ENCODE data around the gene CLEC7A.

CLEC7A gene

DNA sequence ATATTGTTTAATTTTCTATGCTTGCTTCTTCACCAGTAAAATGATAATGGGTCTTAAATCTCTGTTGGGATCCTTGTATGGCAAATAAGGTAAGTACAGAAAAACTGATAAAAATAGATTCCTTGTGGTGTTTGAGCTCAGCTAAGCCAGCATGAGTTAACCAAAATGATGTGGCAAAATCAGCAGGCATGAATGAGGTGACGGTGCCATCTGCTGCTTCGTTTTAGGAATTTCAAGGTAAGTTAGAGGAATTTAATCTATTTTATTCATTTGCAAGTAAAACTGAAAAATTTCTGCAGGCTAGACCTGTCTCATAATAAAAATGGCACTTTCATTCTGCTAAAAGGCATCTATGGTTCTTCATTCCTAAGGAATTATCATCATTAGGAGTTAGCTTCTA lies 10.0 kb upstream of the CLEC7A start:
- no peak for DNase-seq (ENCODE audit: low read depth)

DNA sequence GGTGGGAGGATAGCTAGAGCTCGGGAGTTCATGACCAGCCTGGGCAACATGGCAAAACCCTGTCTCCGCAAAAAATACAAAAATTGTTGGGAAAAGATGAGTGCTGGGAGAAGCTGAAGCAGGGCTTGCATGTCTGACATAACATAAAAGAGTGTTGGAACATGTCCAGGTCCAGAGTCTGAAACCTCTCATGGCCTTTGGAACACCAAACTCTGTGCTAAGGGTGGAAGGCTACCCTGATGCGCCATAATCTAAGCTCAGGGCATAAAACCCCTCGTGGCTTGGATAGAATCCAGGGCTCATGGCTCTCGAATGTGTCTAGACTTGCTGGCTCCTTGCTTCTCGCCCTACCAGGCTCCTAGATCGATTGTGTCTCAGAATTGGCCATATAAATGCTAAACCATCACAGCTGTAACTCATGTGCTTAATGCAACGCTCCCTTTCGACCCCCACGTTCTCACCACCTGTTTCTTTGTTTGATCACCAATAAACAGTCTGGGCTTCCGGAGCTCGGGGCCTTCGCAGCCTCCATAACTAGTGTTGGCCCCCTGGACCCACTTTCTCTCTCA lies 6.7 kb upstream of the CLEC7A start:
- DNase-seq (ENCODE audit: low read depth), result no peak

DNA sequence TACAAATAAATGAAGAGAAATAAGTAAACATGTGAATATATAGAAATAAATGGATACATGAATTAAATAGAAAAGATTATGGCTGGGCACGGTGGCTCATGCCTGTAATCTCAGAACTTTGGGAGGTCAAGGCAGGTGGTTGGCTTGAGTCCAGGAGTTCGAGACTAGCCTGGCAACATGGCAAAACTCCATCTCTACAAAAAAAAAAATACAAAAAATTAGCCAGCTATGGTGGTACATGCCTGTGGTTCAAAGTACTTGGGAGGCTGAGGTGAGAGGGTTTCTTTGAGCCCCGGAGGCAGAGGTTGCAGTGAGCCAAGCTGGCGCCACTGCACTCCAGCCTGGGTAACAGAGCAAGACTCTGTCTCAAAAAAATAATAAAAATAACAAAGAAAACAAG lies 5.1 kb upstream of the CLEC7A start:
- DNase-seq (ENCODE audit: low read depth), result no peak

DNA sequence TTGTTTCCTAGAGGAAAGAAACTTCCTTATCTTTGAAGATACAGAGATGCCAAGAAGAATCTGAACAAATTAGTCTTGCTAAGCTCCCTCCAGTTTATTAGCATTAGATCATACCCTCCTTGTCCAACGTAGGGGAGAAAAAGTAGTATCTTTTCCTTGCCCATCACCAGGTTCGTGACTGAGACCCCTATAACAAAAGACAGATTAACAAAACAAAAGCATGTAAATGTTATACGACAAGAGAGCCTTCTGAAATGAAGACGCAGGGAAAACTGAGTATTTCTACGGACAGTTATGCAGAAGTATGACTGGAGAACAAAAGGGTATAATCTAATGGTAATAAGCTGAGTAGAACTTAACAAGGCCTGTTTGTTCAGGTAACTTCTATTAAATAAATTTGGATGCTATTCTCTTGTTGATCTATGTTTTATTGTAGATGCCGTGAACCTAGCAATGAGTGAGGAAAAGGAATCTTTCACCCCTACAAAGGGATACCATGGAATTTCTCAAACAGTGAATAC lies 2.9 kb upstream of the CLEC7A start:
- no peak for DNase-seq (ENCODE audit: low read depth)

DNA sequence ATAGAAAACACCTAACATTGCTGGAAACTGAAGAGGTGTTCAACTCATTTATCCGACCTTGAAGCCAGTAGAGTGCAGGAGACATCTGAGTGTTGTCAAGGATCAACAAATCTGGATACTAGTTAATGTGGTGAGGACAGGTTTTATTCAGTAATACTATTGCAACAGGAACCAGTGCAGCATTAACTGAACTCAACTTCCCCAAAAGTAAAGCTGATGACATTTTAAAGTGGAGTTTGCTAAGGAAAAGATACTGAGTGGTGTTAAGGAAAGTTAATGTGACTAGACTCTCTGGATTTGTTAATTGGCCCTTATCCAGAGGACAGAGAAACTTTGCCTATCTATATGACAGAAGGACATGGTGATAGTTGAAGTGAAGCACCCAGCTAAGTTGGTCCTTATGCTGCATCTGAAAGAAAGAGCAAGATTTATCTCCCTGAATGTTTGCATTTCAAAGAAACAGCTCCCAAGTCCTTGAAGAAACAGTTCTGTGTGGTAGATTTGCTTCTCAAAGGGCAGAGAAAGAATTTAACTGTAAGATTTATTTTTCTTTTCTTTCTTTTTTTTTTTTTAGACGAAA lies 1.2 kb upstream of the CLEC7A start:
- no peak for DNase-seq (ENCODE audit: low read depth)

DNA sequence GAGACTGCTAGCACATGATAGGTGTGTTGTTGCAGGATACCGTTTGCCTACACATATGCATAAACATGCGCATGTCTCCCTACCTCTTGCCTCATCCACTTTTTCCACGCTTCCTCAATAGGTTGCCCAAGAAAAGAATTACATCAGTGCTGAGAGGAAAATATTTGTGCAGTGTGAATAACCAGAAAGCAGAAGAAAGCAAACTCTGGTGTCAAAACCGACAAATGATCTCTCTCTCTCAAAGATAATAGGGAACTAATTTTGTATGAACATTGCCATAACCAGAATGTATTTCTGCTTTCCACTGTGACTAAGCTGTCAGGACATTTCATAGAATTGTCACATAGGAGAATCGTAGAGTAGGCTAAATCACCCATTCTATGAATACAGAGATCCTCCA lies 1.3 kb downstream of the CLEC7A start:
- no peak for DNase-seq (ENCODE audit: low read depth)

DNA sequence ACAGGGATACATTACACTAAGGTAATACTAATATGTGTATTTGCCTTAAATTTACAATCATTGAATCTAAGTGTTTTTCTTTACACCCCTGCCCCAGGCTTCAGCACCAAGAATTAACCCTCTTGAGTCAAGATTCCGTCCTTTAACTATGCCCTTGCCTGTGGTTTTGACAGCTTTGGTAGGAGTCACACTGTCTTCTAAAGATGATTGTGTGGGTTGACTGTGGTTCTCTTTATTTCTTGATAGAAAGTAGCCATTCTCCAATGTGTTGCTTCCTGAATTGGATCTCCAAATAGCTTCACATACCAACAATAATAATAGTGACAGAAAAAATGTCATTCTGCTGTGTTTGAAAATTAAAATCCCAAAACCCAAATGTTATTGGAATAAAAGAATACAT lies 3.6 kb downstream of the CLEC7A start:
- DNase-seq (ENCODE audit: low read depth), result no peak

DNA sequence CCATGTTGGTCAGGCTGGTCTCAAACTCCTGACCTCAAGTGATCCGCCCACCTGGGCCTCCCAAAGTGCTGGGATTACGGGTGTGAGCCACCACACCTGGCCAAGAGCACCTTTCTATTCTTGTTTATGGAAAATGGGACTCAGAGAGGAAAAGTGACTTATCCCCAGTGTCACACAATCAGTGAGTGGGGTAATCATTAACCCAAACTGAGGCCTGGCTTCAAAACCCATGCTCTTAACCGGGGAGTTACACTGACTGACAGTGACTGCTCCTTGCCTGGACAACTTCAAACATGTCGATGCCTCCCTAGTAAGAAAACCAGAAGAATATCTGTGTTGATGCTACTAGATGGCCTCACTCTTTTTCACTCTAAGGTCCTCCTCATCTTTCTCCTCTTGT lies 7.3 kb downstream of the CLEC7A start:
- no peak for DNase-seq (ENCODE audit: low read depth)

DNA sequence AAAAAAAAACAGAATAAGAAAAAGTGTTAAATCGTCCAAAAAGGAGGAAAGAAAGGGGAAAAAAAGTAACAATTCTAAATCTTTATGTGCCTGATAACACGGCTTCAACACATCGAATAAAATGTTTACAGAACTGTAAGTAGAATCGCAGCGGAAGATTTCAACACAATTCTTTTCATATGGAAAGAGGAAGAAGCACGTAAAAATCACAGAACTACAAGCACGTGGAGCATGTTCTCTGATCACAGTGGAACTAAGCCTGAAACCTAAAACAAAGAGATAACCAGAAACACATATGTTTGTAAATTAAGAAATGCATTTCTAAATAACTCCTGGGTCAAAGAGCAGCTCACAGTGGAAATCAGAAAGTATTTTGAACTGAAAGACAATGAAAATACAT lies 8.7 kb downstream of the CLEC7A start:
- DNase-seq (ENCODE audit: low read depth), result no peak

DNA sequence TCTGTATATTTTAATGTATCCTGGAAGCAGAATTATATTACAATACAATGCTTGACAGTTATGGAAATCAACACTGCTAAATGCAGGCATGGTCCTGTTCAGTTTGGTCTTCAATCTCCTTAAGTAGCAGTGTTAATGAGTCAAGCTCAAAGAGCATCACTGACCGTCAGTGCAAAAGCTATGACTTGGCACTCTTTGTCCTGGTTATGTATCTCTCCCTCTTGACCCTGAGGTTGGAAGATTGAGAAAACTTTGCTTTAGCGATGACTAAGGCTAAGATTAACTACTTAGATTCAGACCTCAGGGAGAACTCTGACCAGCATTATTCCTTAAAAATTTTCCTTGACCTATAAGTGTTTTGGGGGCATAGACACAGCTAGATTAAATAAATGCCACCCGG lies 10.9 kb downstream of the CLEC7A start:
- no peak for DNase-seq (ENCODE audit: low read depth)

DNA sequence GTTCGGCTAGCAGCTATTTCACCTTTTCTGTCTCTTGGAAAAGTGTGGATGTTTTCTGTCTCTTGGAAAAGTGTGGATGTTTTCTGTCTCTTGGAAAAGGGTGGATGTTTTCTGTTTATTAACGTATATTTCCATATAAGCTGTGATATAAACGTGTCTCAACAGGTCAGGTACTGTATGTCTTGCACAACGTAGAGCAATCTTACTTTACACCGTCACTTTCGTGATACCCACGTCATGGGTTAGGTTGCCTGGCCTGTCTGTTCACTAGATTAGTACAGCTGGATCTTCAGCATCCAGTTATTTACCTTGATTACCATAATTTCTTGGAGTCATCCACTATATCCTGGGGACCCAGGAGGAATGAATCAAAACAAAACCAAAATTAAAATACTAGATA lies 14.1 kb downstream of the CLEC7A start:
- DNase-seq (ENCODE audit: low read depth), result no peak

DNA sequence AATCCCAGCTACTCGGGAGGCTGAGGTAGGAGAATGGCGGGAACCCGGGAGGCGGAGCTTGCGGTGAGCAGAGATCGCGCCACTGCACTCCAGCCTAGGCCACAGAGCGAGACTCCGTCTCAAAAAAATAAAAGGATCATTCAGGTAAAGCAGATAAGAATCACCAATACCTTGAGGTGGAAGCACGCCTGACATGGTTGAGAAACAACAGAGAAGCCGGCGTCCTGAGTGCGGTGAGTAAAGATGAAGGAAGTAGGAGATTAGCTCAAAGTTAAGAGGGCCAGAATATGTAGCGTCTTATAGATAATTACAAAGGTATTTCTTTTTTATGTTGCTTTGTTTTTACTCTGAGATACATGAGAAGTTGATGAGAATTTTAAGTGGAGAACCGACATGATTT lies 14.7 kb downstream of the CLEC7A start:
- DNase-seq (ENCODE audit: low read depth), result no peak

DNA sequence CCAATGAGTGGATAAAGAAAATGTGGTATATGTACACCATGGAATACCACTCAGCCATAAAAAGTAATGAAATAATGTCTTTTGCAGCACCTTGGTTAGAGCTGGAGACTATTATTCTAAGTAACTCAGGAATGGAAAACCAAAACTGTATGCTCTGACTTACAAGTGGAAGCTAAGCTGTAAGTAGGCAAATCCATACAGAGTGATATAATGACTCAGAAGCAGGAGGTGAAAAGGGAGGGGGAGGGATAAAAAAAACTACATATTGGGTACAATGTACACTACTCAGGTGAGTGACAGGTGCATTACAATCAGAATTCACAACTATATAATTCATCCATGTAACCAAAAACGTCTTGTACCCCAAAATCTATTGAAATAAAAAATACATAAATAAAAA lies 16.1 kb downstream of the CLEC7A start:
- DNase-seq (ENCODE audit: low read depth), result no peak

DNA sequence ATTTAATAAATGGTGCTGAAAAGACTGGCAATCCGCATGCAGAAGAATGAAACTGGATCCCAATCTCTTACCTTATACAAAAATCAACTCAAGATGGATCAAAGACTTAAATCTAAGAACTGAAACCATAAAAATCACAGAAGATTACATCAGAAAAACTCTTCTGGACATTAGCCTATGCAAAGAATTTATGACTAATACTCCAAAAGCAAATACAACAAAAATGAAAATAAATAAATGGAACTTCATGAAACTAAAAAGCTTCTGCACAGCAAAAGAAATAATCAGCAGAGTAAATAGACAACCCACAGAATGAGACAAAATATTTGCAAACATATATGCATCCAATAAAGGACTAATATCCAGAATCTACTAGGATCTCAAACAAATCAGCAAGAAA lies 16.9 kb downstream of the CLEC7A start:
- DNase-seq (ENCODE audit: low read depth), result no peak

DNA sequence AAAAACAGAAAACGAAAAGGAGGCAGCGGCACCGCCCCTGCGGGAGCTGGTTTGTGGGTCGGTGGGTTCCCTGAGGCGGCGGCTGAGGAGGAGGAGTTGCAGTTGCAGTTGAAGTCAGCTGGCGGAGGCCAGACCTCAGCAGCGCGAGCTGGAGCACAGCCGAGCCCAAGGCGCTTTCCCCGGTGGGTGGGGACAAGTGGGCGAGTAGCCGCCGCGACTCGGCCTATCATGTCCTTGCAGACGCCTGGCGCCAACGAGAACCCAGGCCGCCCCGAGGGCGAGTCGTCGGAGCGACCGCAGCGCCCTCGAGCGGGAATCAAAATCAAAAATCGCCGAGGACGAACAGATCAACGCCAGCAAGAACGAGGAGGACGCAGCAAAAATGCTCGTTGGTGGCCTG lies 18.5 kb downstream of the CLEC7A start:
- DNase-seq (ENCODE audit: low read depth), result no peak

DNA sequence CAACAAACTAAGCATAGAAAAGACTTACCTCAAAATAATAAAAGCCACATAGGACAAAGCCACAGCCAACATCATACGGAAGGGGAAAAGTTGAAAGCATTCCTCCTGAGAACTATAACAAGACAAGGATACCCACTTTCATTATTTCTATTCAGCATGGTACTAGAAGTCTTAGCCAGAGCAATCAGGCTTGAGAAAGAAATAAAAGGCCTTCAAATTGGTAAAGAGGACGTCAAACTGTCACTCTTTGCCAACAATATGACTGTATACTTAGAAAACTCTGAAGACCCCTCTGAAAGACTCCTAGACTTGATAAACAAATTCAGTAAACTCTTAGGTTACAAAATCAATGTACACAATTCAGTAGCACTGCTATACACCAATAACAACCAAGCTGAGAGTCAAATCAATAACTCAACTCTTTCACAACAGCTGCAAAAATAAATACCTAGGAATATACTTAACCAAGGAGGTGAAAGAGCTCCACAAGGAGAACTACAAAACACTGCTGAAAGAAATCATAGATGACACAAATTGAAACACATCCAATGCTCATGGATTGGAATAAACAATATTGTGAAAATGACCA lies 19.6 kb downstream of the CLEC7A start:
- no peak for DNase-seq (ENCODE audit: low read depth)

DNA sequence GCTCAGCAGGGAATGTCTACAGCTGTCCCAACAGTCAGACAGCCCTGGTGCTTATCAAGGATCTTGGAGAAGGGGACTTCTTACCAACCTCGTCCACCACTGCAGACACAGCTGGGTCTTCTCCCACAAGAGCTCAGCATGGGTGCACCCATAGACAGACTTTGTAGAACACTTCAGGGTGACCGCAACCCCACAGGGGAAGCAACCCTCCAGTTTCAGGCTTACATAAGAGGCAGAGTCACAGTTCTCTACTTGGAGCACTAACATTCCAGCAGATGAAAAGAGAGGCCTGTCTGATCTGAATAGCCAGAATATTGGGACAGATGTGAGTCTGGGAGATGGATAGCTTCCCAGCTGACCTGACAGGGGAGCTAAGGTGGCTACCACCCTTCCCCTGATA lies 27.7 kb downstream of the CLEC7A start:
- no peak for DNase-seq (ENCODE audit: low read depth)

DNA sequence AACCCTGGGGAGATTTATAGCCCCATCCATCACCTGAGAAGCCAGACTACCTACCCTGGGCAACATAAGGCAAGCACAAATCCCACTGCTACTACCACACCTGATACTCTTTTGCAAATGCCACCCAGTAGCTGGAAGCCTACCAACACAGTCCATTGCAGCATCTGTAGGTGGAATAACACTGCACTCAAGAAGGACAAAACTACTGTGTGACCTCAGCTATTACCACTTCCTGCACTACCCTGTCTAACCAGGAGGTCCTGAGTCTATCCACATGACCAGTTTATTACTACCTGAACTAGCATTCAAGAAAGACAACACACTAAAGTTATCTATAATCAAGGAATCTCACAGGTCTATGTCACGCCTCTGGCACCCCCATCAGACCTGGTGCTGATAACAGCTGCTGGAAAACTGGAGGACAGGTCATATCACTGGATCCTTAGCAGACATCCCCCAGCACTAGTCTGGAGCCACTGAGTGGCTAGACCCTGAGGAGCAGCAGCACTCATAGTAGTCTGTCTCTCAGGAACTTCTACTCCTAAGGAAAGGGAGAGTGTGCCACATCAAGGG lies 28.3 kb downstream of the CLEC7A start:
- DNase-seq (ENCODE audit: low read depth), result no peak

DNA sequence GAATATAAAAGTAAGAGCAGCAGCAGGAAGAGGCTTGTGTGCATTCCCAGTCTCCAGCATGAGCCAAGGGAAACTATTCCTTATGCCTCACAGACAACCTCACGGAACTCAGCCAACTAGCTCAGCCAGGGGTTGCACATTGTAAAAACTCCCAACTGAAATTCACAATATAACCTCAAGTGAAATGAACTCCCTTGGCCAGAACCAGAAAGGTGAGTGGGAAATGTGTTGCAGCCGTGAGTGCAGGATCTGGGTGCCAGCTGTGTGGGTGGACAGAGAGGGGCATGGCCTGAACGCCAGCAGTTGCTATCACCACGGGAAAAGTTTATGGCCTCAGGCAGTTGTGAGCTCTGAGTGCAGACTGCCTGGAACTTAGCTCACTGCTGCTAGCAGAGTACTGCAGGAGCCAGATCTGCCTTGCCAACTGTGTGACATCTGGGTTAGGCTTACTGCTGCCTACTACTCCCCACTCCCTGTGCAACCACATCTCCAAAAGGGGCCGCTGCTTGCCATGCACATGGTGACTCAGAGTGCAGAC lies 28.9 kb downstream of the CLEC7A start:
- no peak for DNase-seq (ENCODE audit: low read depth)

DNA sequence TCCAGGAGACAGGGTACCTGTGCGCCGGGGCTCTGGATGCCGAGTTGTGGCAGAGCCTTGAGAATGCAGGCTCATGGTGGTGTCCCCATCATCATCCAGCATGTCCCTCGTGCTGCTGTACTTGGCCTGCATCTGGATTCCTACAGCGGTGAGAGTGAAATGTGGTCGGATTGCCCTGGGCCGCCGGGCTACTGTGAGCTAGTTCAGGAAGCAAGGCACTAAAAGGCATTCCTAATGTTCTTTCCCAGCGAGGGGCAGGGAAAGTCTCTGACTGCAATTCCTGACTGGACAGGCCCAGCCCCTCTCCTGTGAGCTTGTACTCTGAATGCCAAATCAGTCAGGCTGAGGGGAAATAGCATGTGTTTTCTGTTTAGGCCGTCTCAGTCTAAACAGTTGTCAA lies 31.2 kb downstream of the CLEC7A start, which contains the start of gene CLEC1A:
Gene CLEC1A, minus strand, starts transcription at position 195 of the 400 bp plus-strand sequence. Its CDS starts 63 bp downstream, at position 132.
- DNase-seq (ENCODE audit: low read depth), result no peak

DNA sequence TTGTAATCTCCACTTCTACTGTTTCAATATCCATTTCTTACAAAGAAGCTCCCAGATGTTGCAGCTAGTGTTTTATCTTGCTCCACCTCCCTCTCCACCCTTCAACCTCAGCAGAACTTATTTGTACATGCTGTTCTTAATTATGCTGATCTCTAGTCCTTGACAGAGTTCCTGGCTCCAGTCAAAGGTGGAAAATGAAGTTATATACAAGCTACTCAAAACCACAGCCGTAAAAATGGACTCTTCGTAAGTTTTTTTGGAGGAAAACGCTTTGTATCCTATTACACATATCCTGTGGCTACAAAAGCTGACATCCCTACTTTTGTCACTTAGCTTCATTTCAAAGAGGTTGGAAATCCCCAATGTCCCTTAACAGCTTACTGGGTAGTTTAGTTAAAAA lies 32.5 kb downstream of the CLEC7A start:
- DNase-seq (ENCODE audit: low read depth), result no peak

DNA sequence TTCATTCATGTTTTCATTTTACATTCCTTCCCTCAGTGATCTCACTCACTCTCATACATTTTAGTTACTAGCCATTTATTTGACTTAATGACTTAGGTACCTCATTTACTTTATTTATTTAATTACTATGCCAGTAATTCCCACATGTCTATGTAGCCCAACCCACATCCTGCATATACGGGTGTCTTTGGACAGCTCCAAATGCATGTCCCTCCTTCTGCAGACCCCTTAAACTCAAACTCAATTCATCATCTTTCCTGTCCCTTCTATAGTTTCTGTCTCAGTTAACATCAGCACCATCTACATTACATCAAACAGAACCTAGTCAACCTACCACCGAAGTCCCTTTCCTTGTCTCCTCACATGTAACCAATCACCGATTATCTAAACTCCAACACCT lies 34.0 kb downstream of the CLEC7A start:
- DNase-seq (ENCODE audit: low read depth), result no peak
